Measurements from ENCODE around the gene IRF9. TPM values are rescaled to one million over a fixed set of nuclear protein-coding genes. Genes with fewer than 3 reads are reported as not detected.

IRF9 gene
- total and polyA plus RNA-seq, 2 of the 13 experiments (the other 11 are each of a cell fraction or from before 2014, with no cell fraction given): 14.9 to 49.7 TPM

GRCh38 chr14:24215495-24216344, 54.7 kb downstream of the IRF9 start, which contains the start of gene MDP1 (continued):
- TF ChIP-seq RERE (CRISPR knock-in tag; IDR thresholded peaks at IDR 0.05; ENCODE audit: low read depth): no peak; the same call in none of the 2 replicates
- no peak for TF ChIP-seq MATR3 (CRISPR knock-in tag; IDR thresholded peaks at IDR 0.05)
- TF ChIP-seq NFAT5 (CRISPR knock-in tag; IDR thresholded peaks at IDR 0.05): peak; percentile 97
- TF ChIP-seq ZNF616 (CRISPR knock-in tag; IDR thresholded peaks at IDR 0.05; ENCODE audit: low read depth): peak; percentile 95
- TF ChIP-seq ZNF652 (CRISPR knock-in tag; IDR thresholded peaks at IDR 0.05; ENCODE audit: borderline replicate concordance, low read depth): peak; percentile 79
- no peak for TF ChIP-seq CERS6 (CRISPR knock-in tag; IDR thresholded peaks at IDR 0.05)
- peak; percentile 96 for TF ChIP-seq ZNF142 (CRISPR knock-in tag; IDR thresholded peaks at IDR 0.05)
- peak; percentile 94 for TF ChIP-seq STAG1 (CRISPR knock-in tag; IDR thresholded peaks at IDR 0.05)
- TF ChIP-seq ATRX (CRISPR knock-in tag; IDR thresholded peaks at IDR 0.05; ENCODE audit: borderline replicate concordance): 0 out of 2 replicates have a peak, but pooled peaks have one; percentile 44
- peak; percentile 95 for TF ChIP-seq SIX4 (CRISPR knock-in tag; IDR thresholded peaks at IDR 0.05)

All from HepG2 (cell line).